NCI-H146 treated with DMSO at 0.1 percent for 48 hours (cell line): ENCODE measurements around the gene SHISA7.

Experiments
- DNase-seq: peaks from one replicate; lab custom pipeline; 2025; ENCODE audit not compliant: unreplicated experiment; lab: John Stamatoyannopoulos, UW

Gene SHISA7

GRCh38 chr19:55443045-55443823 lies at the start of gene SHISA7:
TSS of gene SHISA7 (minus strand) at chr19:55443300. CDS start at chr19:55442863, 437 bp downstream.
- peak; percentile 38 for DNase-seq

- peak; percentile 41 for DNase-seq
Observed at GRCh38 chr19:55492362-55492944, 49.4 kb upstream of the SHISA7 start.

GRCh38 chr19:55491546-55492360 lies 48.7 kb upstream of the SHISA7 start:
- no peak for DNase-seq

GRCh38 chr19:55490478-55491432 lies 47.7 kb upstream of the SHISA7 start:
- DNase-seq: no peak

GRCh38 chr19:55489711-55490477 lies 46.8 kb upstream of the SHISA7 start:
- DNase-seq: no peak

GRCh38 chr19:55488986-55489710 lies 46.0 kb upstream of the SHISA7 start:
- DNase-seq: no peak

- no peak for DNase-seq
Observed at GRCh38 chr19:55487924-55488687, 45.0 kb upstream of the SHISA7 start, which contains the start of gene SSC5D. TSS of gene SSC5D (plus strand) at chr19:55488436. CDS start at chr19:55488590, 154 bp downstream.

GRCh38 chr19:55486971-55487923 lies 44.1 kb upstream of the SHISA7 start:
- DNase-seq: no peak

- DNase-seq: no peak
Observed at GRCh38 chr19:55486043-55486970, 43.2 kb upstream of the SHISA7 start.

- no peak for DNase-seq
Observed at GRCh38 chr19:55485439-55486011, 42.4 kb upstream of the SHISA7 start.

GRCh38 chr19:55484593-55485438 lies 41.7 kb upstream of the SHISA7 start, which contains the start of gene NAT14:
TSS of gene NAT14 (plus strand) at chr19:55485188. CDS start at chr19:55485709, 521 bp downstream.
- peak; percentile 53 for DNase-seq

- DNase-seq: no peak
Observed at GRCh38 chr19:55483706-55484592, 40.8 kb upstream of the SHISA7 start.

GRCh38 chr19:55482967-55483705 lies 40.0 kb upstream of the SHISA7 start:
- no peak for DNase-seq
